ES-I3 (cell line): Measurements from ENCODE around the gene RBBP6.
A peak's percentile ranks its signal among the peaks of the same experiment; 100 is the strongest.
"Not testable (repeated sequence)": the region's sequence is repeated elsewhere in the genome, so short reads cannot be mapped to it uniquely, and the experiment has no call there.

Source experiments
- H3K36me3 ChIP-seq: 2 replicates; pipeline ENCODE4 v1.6.1; 2013; ENCODE audit warnings: mild to moderate bottlenecking, low read length, control low read depth, moderate library complexity; ENCODE audit not compliant: insufficient read depth
- H3K4me1 ChIP-seq: 2 replicates; pipeline ENCODE4 v1.6.1; 2013; ENCODE audit warnings: mild to moderate bottlenecking, control low read depth, low read length; ENCODE audit not compliant: insufficient read depth
- H3K9ac ChIP-seq: 2 replicates; pipeline ENCODE4 v1.6.1; 2013; ENCODE audit warnings: low read depth, mild to moderate bottlenecking, low read length, moderate library complexity
- H3K9me3 ChIP-seq: 2 replicates; pipeline ENCODE4 v1.6.1; 2013; ENCODE audit warnings: mild to moderate bottlenecking, low read length, moderate library complexity; ENCODE audit not compliant: control insufficient read depth, insufficient read depth

RBBP6 gene

GRCh38 chr16:24611310-24611709, 71.9 kb downstream of the RBBP6 start:
- H3K9me3 ChIP-seq, result no peaks in the 10 kb centered on the region
- no peaks in the 10 kb centered on the region for H3K4me1 ChIP-seq
- H3K36me3 ChIP-seq, result no peaks in the 10 kb centered on the region
- H3K9ac ChIP-seq, result peak overlapping the region; percentile 92; the same call in 1 of the 2 replicates

GRCh38 chr16:24612656-24613055, 73.3 kb downstream of the RBBP6 start:
- no peaks in the 10 kb centered on the region for H3K36me3 ChIP-seq
- no peaks in the 10 kb centered on the region for H3K4me1 ChIP-seq
- no peaks in the 10 kb centered on the region for H3K9me3 ChIP-seq
- no peak overlapping the region for H3K9ac ChIP-seq

GRCh38 chr16:24613267-24613666, 73.9 kb downstream of the RBBP6 start:
- H3K9ac ChIP-seq, H3K9me3 ChIP-seq, H3K36me3 ChIP-seq, H3K4me1 ChIP-seq: not testable (repeated sequence)

- no peaks in the 10 kb centered on the region for H3K4me1 ChIP-seq
- no peaks in the 10 kb centered on the region for H3K9me3 ChIP-seq
- no peak overlapping the region for H3K9ac ChIP-seq
- no peaks in the 10 kb centered on the region for H3K36me3 ChIP-seq
These were observed 78.1 kb downstream of the RBBP6 start for GRCh38 chr16:24617502-24617901.
